Fibroblast of skin of left quadriceps (primary cell): ENCODE measurements around the gene C22orf15.
A peak's percentile ranks its signal among the peaks of the same experiment; 100 is the strongest.
"Not testable (repeated sequence)": the region's sequence is repeated elsewhere in the genome, so short reads cannot be mapped to it uniquely, and the experiment has no call there.

Source experiments
- DNase-seq, 2 experiments: peaks; one replicate each; pipeline ENCODE4 v3.0.0-alpha.2; 2013; ENCODE audit warnings: low read depth in 2 of 2

Gene C22orf15, protein sequence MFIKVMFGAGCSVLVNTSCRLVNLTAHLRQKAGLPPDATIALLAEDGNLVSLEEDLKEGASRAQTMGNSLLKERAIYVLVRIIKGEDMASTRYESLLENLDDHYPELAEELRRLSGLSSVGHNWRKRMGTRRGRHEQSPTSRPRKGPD

DNA sequence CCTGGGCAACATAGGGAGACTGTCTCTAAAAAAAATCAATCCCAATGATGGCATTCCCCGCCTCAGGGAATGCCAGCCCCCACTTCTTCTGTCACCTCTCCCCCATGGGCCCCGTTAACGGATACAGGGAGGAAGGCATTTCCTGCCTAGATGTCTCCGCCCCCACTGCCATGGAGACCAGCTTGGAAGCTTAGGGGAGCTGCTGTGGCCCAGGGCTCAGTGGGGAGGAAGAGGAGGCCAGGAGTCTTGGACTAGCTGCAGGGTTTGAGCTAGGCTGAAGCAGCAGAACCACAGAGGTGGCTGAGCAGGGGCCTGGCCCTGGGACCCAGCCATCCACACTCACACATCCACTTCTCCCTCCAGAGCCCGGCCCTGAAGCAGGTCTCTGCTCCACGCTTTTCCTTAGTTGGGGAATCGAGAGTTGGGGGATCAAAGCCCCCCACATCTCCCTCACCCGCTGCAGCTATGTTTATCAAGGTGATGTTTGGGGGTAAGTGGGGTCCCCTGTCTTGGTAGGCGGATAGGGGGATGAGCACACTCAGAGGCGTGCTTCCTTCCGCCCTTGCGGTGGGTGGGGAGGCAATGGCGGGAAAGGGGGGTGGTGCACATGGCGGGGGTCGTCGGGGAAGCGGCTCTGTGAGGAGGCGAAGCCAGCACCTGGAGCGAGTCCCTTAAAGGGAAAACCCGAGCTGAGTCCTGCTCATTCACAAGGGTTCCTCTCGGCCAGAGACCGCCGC lies at the start of gene C22orf15:
Gene C22orf15 (plus strand): TSS at position 149 of the 737 bp plus-strand sequence. CDS start 317 bp downstream, at position 466.
- DNase-seq: no peak

DNA sequence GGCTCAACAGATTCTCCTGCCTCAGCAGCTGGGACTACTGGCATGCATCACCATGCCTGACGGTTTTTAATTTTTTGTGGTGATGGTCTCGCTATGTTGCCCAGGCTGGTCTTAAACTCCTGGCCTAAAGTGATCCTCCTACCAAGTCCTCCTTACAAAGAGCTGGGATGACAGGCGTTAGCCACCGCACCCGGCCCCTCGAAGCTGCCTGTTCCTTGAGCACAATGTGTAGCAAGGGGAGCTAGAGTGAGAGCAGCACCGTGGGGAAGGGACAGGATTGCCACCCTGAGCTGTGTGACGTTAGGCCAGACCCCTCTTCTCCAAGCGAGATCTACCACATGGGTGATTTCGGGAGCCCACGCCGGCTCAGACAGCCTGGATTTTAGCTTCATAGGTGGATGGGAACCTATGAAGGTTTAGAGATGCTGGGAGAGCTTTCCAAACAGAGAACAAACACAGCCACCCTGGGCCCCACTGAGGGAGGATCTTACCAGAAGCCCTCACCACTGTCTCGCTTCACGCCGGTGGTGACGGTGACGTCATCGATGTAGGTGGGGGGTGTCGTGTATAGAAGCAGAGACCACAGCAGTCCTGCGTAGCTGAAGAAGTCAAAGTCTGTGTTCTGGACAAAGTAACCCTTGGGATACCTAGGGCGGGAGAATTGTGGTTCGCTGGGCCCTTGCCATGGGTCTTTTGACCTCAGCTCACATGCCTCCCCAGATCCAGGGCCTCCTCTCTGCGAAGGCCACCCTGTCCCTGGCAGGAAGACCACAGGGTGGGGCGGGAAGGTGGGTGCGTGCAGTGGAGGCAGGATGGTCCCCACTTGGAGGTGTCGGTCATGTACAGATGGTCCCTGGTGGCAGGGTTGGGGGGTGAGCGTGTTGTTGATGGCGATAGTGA lies 48.8 kb upstream of the C22orf15 start:
- no peak for DNase-seq

DNA sequence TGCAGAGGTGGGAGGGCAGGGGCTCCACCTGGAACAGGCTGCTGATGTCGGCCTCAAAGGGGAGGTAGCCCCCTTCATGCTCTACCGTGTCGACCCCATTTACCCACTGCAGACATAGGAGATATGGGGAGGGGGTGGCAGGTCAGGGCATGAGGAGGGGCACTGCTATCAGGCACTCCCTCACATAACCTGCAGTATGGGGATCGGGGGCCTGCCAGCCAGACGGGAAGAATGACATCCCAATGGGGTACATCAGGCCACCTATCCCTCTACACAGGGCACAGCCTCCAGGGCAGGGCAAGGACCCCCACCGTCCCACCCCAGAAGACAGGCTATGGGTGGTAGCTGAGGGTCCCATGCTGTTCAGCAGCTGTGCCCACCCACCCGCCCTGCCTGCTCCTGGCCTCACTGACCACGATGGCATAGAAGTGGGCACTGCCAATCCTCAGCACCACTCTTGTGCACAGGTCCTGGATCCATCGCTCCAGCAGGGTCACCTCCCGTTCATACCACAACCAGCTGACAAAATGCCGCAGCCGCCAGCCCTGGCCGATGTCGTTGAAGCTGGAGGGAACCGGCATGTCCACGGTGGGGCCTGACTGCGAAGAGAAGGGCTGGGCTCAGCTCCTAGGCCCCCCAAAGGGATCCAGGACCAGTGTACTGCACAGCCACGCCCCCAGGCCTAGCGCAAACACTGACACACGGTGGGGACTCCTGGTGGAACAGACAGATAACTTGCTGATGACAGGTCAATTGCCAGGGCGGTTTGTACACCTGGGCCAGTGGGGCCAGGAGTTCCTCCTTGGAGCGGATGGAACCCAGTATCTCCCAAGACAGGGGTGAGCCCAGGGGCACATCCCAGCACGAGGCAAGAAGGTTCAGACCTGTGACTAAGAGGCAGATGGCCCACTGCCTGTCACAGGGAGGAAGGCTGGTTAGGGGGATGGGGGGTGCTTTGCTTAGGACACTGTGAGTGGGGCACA lies 47.9 kb upstream of the C22orf15 start:
- DNase-seq: no peak

DNA sequence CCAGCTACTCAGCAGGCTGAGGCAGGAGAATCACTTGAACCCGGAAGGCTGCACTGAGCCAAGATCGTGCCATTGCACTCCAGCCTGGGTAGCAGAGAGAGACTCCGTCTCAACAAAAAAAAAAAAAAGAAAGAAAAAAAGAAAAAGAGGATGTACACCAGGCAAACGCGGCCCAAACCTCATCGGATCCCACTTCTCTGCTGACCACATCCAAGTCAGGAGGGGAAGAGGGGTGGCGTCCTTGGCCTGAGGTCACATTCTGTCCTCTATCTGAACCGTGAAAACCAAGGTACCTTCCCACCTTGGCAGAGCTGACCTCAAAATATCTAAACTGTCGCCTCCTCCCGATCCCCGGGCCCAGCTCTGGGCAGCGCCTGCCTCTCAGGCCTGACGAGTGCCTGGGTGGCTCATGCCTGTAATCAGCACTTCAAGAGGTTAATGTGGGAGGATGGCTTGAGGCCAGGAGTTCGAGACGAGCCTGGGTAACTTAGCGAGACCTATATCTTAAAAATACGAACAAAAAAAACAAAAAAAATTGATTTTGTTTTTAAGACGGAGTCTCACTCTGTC lies 46.9 kb upstream of the C22orf15 start:
- no peak for DNase-seq

GRCh38 chr22:23716811-23717801 lies 45.7 kb upstream of the C22orf15 start:
- peak; percentile 73 to 74 for DNase-seq

DNA sequence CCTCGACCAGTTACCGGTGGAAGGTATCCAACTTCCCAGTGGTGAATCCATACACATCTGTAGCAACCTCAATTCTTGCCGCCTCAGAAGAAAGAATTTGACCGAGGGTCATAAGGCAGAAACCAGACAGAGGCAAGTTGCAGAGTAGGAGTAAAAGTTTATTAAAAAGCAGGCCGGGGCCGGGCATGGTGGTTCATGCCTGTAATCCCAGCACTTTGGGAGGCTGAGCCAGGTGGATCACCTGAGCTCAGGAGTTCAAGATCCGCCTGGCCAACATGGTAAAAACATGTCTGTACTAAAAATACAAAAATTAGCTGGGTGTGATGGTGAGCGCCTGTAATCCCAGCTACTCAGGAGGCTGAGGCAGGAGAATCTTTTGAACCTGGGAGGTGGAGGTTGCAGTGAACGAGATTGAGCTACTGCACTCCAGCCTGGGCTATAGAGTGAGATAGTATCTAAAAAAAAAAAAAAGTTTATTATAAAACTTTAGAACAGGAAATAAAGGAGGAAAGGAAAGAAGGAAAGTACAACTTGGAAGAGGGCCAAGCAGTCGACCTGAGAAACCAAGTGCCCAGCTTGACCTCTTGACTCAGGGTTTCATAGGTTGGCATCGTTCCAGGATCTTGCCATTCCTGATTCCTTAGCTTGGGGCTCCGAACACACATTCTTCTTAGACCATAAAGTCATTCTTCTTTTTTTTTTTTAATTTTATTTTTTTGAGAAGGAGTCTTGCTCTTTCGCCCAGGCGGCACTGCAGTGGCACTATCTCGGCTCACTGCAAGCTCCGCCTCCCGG lies 44.2 kb upstream of the C22orf15 start:
- no peak for DNase-seq

DNA sequence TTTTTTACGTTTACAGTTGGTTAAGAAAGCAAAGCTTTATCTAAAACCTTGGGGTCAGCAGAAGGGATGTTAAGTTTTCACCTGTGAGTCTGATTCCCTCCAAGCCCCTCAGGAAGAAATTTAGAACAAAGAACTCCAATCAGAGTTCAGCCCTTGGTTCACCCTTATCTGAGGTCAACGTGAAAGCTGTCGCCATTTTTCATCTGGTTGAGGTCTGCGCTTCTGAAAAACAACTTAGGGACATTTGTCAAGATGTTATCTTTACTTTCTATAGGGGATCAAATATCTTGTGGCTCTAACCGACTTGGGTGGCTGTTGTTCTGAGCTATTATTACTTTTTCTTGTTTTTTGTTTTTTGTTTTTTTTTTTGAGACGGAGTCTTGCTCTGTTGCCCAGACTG lies 41.9 kb upstream of the C22orf15 start:
- no peak for DNase-seq

DNA sequence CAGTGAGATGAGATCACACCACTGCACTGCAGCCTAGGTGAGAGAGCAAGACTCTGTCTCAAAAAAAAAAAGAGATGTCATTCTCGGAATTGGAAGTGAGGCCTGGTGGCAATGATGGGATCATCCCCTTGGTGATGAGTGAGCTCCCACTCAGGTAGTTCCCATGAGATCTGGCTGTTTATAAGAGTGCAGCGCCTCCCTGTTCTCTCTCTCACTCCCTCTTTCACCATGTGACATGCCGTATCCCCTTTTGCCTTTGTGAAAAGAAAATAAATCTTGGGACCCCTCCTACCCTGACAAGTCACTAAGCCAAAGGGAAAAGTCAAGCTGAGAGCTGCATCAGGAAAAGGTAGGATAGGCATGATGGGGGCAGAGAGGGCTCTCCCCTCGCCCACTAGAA lies 40.6 kb upstream of the C22orf15 start:
- DNase-seq: no peak

DNA sequence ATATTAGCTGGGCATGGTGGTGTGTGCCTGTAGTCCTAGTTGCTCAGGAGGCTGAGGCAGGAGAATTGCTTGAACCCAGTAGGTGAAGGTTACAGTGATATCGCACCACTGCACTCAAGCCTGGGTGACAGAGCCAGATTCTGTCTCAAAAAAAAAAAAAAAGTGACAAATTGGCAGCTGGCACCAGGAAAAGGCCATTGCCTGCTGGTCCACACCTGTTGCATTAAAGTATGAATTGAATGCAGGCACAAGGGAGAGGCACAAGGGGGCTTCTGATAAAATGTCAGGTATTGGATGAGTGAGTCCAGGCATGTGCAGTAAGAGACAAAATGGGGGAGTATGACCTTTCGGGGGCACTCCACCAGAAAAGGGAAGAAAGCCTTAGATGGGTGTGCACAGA lies 40.1 kb upstream of the C22orf15 start:
- DNase-seq: no peak

- not testable (repeated sequence) for DNase-seq
Measured at GRCh38 chr22:23728108-23728507, 34.7 kb upstream of the C22orf15 start.

- DNase-seq: no peak
Measured at GRCh38 chr22:23737696-23738095, 25.1 kb upstream of the C22orf15 start.

GRCh38 chr22:23742505-23743264 lies 20.1 kb upstream of the C22orf15 start:
- DNase-seq: no peak

- no peak for DNase-seq
Measured at GRCh38 chr22:23743303-23743705, 19.5 kb upstream of the C22orf15 start.

DNA sequence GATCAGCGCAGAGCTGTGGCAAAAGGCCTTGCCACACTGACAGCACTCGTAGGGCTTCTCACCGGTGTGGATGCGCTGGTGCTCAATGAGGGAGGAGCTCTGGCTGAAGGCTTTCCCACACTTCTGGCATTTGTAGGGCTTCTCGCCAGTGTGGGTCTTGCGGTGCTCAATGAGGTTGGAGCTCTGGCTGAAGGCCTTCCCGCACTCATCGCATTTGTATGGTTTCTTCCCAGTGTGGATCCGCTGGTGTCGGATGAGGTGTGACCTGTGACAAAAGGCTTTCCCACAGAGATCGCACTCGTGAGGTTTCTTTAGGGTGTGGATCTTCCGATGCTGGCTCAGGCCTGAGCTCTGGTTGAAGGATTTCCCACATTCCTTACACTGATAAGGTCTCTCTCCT lies 18.8 kb upstream of the C22orf15 start:
- no peak for DNase-seq

- DNase-seq: no peak
Measured at GRCh38 chr22:23744485-23744884, 18.3 kb upstream of the C22orf15 start.

GRCh38 chr22:23745791-23746190 lies 17.0 kb upstream of the C22orf15 start:
- DNase-seq: no peak

DNA sequence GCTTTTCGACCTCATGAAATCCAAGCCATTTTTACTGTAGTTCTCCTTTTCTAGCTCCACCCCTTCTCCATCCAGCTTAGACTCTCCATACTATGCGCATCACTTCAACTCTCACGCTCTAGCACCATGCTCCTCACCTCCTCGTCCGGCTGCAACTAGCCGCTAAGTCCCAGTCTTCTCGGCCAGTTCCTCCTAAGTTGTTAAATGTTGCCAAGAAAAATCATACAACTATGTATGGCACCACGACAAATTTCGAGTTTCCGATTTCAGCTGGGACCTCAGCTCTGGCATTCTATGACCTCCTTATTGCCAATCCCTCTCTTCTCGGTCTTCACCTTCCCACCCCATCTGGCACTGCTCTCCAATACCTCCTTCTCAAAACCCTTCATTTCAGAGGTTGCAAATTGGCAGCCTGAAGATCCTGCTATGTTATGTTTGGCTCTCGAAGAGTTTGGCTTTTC lies 12.9 kb upstream of the C22orf15 start:
- DNase-seq: no peak

DNA sequence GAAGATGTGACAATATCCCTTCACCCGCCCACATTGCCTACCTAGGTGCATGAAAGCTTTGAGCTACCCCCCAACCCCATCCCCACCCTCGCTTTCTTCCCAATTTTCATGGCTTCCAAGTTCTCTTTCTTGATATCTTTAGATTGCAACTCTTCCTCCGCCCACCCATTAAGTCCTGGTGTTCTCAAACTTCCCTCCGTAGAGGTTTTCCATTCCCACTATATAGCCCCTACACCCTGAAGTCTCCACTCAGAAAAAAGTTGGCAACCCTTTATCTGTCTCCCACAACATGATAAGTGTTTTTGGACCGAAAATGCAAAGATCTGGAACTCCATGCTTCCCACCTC lies 12.4 kb upstream of the C22orf15 start:
- no peak for DNase-seq
